NB4 (cell line): Measurements from ENCODE around the gene ACKR4.

Source experiments
- CTCF ChIP-seq: IDR thresholded peaks from one replicate; pipeline ENCODE4 v1.5.1; 2012; ENCODE audit warnings: low read depth, low read length
- MAX ChIP-seq: IDR thresholded peaks from 2 replicates; pipeline ENCODE4 v1.6.1; 2011; ENCODE audit warnings: low read depth, low read length

- TF ChIP-seq CTCF (no peak), MAX (no peak)
Observed at GRCh38 chr3:132638706-132639105, 41.6 kb downstream of the ACKR4 start.
